Effector CD4-positive, alpha-beta T cell (primary cell): ENCODE results near the gene SERP2.

Source experiments
- DNase-seq: peaks from one replicate; pipeline ENCODE4 v3.0.0-alpha.2; 2020

SERP2 gene

GRCh38 chr13:44436589-44437337 lies 63.1 kb downstream of the SERP2 start:
- DNase-seq, result peak; percentile 26

GRCh38 chr13:44437356-44438233 lies 64.0 kb downstream of the SERP2 start:
- no peak for DNase-seq

DNA sequence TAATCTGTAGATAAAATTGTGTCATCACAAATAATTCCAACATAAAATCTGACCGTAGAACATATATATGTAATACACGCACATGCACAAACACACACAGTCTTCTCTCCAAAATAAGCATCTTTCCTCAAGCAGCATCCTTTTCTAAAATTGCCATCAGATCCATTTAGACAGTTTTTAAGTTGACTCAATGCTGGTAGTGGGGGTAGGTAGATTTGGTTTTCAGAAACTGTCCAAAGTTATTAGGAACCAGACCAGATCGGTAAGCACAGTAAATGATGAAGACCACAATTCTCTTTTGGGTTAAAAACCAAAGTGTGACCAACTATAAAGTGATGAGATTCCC lies 64.6 kb downstream of the SERP2 start:
- DNase-seq, result no peak

- DNase-seq, result no peak
Observed at GRCh38 chr13:44439452-44440024, 65.9 kb downstream of the SERP2 start.

DNA sequence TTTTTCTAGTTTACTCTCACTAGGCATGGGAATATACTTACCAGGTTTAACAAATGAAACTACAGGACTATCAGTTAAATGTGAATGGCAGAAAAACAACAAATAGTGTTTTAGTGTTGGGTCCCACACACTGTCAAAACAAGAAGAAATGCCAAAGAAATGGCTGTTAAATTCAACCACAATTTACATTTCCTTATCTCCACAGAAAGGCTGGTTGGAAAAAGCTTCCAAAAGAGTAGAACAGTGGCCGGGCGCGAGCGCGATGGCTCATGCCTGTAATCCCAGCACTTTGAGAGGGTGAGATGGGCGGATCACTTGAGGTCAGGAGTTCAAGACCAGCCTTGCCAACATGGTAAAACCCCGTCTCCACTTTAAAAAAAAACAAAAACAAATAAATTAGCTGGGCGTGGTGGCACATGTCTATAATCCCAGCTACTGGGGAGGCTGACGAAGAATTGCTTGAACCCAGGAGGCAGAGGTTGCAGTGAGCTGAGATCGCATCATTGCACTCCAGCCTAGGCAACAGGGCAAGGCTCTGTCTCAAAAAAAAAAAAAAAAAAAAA lies 66.5 kb downstream of the SERP2 start:
- no peak for DNase-seq
